NCI-H748 treated with DMSO at 0.1 percent for 48 hours (cell line): ENCODE results near the gene DDA1.
"Not testable (repeated sequence)": the region's sequence is repeated elsewhere in the genome, so short reads cannot be mapped to it uniquely, and the experiment has no call there.

ENCODE experiments used
- DNase-seq: peaks from one replicate; lab custom pipeline; 2025; lab: John Stamatoyannopoulos, UW

Gene DDA1

DNA sequence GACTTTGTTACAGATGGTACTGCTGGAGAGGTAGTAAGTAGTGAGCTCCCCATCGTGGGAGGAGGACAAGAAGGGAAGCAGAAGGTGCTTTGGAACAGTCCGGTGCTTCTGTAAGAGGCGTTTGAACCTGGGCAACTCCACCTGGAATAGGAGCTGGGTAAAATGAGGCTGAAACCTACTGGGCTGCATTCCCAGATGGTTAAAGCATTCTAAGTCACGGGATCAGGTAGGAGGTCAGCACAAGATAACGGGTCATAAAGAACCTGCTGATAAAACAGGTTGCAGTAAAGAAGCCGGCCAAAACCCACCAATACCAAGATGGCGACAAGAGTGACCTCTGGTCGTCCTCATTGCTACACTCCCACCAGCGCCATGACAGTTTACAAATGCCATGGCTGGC lies 22.6 kb upstream of the DDA1 start:
- no peak for DNase-seq

DNA sequence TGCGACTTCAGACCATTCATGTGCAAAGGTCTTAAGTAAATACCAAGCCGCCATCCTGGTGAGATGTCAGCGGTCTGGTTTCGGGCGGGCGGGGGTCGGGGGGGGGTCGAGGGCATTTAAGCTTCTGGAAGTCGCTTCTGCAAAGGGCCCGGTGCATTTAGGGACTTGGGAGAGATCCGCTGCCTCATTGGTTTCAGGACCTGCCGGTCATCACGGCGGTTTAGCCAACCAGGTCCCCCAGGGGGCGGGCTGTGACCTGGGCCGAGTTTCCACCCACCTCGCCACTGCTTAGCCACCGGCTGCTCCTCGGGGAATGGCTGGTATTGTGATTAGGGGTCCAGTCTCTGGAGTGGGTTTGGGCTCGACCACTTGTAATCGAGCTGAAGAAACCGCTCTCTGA lies 19.9 kb upstream of the DDA1 start:
- DNase-seq = no peak

DNA sequence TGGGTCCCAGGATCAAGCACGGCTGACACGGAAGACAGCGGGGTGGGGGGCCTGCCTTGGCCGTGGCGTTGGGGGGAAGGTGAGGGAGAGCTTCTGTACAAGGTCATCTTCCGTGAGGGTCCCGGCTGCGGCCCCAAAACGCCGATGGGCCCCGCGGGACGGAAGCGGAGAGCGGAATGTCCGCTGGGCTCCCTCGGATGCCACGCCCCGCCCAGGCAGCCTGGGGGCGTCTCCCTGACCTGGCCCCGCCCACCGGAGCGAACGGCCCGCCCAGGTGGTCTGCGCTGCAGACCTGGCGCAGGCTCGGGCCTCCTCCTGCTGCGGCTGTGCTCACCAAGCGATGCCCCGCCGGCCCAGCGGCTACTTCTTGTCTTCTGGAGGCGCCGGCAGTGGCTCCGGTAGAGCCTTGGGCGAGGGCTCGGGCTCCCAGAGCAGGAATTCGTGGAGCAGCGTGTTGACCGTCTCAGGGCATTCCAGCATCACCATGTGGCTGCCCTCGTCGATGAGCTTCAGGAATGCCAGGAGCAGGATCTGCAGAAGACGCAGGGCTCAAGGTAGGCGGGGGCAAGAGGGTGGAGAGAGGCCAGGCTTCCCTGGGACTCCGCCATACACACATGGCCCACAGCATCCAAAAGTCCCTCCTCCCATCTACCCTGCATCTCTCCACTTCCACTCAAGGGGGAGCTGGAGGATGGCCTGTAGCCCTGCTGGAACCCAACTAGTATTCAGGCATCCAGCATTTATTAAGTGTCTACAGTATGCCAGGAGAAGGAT lies 16.9 kb upstream of the DDA1 start:
- no peak for DNase-seq

DNA sequence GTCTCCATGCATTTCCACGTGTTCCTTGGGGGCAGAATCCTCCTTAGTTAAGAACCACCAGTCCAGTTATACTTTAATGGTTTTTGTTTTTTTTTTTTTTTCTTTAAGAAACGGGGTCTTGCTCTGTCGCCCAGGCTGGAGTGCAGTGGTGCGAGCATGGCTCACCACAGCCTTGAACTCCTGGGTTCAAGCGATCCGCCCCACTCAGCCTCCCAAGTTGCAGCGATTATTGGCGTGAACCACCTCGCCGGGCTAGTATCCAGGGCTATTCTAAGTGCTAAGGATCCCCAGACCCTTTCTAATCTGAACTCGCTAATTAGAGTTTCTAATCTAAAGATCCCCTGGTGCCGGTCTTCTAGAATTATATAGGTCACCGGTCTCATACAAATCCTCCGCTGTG lies 15.8 kb upstream of the DDA1 start:
- DNase-seq = no peak

DNA sequence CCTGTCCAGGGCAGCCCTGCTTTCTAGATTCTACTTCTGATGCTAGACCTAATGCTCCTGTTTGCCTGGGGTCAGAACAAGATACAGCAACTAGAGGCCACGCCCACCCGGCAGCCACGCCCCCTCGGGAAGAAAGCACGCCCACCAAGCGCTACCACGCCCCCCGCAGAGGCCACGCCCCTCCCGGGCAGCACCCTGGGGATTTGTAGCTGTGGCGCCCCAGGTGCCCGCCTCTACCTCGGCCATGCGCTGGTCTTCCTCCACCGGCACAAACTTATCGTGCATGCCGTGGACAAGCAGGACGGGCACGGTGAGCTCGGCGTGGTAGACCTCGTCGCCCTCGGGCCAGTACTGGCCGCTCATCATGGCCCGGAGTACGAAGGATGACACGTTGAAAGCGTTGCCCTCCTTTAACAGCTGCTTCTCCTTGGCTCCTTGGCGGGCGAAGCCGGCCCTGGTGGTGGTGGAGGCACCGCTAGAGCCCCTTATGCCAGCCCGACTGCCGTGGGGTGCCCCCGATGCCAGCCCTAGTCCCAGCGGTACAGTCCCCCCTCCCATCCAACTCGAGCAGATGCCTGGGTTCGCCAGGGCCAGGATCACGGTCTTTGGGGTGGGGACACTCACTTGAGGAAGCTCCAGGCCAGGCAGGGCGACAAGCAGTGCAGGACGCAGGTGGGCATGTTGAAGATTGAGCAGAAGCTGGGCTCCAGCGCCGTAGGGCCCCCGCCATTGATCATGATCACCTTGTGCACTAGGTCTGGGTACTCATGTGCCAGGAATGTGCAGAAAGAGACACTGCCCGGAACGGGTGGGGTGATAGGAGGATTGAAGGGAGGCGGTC lies 15.1 kb upstream of the DDA1 start:
- DNase-seq = no peak

DNA sequence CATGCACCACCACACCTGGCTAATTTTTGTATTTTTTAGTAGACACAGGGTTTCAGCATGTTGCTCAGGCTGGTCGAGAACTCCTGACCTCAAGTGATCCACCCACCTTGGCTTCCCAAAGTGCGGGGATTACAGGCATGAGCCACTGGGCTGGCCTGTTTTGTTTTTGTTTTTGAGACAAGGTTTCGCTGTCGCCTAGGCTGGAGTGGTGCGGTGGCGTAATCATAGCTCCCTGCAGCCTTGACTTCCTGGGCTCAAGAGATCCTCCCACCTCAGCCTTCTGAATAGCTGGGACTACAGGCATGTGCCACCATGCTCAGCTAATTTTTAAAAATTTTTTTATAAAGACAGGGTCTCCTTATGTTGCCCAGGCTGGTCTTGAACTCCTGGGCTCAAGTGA lies 13.8 kb upstream of the DDA1 start:
- not testable (repeated sequence) for DNase-seq

DNA sequence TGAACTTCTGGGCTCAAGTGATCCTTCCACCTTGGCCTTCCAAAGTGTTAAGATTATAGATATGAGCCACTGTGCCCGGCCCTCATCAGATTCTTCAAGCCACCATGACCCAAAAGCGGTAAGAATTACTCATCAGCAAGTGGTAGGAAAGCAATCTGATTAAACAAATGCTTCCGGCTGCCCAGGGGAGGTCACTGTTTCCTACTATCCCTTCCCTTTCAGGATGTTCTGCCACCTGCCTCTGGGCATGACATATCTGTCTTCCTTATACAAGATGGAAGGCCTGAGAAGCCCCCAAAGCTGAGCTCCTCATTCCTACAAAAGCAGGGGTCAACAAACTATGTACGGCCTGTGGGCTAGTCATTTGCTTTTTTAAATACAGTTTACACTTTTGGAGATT lies 13.1 kb upstream of the DDA1 start:
- DNase-seq = no peak

DNA sequence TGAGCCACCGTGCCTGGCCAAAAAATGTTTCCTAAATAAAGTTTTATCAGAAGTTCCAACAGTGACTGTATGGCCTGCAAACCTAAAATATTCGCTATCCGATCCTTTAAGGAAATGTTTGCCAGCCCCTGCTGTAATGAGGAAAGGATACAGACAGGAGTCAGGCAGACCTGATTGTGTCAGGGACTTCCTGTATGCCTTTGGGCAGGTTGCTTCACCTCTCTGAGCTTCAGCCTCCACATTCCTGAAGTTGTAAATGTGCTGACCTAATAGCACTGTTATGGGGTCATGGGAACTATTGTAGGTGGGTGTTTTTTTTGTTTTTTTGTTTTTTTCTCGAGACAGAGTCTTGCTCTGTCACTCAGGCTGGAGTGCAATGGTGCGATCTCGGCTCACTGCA lies 12.4 kb upstream of the DDA1 start:
- DNase-seq = no peak

DNA sequence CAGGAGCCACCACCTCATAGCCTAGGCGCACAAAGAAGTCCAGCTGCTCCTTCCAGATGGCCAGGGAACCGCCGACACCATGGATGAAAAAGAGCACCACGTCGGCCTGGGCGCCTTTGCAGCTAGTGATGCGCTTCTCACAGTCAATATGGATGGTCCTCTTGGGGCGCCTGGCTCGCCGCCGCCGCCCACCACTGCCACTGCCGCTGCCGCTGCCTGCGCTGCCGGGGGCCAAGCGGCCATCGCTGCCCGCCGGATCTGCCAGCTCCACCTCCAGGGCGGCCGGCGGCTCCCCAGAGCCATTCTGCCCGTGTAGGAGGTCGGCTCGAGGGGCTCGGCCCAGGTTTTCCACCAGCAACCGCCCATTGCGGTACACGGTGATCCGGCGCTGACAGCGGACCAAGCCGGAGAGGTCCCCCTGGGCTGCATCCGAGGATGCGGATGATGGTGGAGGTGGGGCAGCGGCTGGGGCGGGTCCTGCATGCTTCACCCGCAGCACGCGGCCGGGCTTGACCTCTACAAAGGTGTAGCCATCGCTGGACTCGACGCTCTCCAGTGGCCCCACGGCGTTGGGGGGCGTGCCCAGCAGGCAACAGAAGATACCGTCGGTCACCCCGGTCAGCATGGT lies 8.3 kb upstream of the DDA1 start:
- DNase-seq = no peak

DNA sequence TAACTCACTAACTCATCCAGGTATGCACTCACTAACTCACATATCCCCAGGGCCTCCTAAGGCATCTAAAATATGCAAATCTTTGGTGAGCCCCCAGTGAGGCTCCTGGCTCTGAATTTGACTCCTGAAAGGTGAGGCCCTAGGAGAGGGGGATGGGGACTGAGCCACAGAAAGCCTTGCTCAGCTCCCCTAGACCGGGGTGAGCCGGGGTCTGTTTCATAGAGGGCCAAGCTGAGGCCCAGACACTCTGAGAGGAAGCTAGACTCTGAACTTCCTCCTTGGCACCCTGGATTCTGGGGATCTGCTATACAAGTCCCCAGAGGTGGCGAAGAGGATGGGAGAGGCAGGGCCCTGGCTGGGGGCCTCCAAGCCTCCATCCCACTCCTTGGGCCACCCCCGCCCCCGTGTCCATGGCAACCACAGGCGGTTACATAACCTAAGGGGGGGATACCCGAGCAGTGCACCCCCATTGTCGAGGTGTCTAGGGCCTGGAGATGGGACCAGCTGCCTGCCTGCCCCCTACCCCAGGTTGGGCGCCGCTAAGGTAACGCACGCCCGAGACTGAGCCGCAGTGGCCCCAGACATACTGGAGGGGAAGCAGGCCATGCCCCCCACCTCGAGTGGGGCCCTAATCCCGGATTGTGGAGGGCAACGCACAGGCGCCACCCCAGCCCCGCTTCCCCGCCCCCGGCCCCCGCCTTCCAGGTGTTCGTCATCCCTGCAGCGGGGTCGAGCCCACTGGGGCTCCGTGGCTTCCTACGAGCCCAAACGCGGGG lies 6.8 kb upstream of the DDA1 start:
- no peak for DNase-seq

DNA sequence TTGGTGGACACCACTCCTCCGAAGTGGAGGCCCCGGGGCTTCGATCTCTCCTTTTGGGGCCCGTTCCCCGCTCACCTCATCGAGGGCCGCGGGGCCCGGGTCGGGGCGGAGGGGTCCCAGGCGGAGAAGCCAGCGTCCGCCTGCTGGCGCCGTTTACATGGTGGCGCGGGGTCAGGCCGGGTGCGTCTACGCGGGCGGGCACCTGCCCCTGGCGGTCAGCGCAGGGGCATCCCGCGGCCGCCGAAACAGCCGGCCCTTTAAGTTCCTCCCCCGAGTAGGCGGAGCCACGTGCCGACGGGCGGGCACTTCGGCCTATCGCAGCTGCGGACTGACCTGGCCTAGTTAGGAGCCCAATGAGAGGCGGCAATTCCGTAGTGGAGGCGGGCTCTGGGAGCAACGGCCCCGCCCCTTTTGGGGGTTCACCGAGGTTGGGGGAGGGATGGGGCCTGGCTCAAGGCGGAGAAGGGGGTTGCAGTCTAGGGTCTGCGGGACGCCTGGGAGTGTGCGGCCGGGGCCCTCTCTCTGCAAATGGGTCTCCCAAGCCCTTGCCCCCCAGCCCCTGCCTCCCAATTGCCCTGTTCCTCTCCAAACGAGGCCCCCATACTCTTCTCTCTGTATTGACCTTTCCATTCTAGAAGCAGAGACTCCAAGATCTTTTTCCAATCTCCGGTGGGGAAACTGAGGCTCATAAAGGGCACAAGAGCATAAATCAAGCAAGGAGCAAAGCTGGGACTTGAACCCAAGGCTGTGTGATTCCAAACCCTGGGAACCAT lies 6.0 kb upstream of the DDA1 start, which contains the start of gene ABHD8:
Gene ABHD8 (minus strand): TSS at position 259 of the 773 bp plus-strand sequence. CDS start 1,809 bp downstream, outside the sequence.
- DNase-seq = peak; percentile 74

DNA sequence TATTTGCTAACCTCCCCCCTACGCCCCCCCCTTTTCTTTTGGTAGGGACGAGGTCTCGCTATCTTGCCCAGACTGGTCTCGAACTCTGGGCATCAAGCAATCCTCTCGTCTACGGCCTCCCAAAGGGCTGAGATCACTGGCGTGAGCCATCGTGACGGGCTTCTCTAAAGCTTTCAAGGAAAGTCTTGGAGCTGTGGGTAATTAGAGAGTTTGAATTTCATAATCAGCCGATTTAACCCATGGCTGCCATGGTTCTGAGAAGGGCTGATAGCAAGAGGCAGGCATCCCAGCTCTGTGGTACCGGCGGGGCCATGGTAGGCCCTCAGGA lies 5.5 kb upstream of the DDA1 start:
- no peak for DNase-seq

DNA sequence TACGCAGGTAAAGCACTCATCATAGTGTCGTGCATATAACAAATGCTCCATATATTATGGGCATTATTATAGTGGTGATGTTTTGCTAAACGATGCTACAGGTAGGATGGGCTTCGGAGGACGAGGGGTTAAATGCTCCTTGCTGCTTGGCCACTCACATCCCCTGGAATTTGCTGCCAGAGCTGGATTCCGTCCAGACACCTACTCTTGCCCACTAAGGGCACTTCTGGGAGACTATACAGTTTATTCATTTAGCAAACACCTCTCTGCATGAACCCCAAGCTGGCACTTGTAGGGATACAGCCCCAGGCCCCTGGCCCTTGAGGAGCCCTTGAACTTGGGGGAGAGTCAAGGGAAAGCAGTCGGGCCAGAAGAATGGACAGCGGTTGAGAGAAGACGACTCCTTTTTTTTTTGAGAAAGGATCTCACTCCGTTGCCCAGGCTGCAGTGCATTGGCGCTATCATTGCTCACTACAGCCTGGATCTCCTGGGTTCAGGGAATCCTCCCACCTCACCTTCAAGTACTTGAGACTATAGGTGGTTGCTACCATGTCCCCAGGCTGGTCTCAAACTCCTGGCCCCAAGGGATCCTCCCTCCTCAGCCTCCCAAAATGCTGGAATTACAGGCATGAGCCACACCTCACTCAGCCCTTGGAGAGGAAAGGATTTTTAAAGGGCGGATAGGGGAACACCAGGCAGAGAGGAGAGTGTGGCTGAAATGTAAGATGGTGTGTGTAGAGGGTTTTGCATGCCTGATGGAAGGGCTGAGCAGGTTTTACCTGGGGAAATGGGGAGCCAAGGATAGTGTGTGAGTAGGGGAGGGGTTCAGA lies 4.8 kb upstream of the DDA1 start:
- DNase-seq = no peak

DNA sequence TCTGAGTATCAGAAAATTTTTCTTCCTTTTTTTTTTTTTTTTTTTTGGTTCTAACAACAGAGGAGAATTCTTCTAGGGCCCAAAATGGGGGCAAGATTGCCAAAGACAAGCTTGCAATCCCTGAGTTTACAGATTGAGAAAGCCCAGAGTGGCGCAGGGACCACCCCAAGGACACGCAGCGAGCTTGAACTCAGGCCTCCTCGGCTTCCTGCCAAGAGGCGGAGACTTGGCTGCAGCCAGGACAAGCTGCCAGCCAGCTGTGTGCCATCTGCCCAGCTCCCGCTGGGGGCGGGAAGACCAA lies 4.2 kb upstream of the DDA1 start:
- DNase-seq = no peak

DNA sequence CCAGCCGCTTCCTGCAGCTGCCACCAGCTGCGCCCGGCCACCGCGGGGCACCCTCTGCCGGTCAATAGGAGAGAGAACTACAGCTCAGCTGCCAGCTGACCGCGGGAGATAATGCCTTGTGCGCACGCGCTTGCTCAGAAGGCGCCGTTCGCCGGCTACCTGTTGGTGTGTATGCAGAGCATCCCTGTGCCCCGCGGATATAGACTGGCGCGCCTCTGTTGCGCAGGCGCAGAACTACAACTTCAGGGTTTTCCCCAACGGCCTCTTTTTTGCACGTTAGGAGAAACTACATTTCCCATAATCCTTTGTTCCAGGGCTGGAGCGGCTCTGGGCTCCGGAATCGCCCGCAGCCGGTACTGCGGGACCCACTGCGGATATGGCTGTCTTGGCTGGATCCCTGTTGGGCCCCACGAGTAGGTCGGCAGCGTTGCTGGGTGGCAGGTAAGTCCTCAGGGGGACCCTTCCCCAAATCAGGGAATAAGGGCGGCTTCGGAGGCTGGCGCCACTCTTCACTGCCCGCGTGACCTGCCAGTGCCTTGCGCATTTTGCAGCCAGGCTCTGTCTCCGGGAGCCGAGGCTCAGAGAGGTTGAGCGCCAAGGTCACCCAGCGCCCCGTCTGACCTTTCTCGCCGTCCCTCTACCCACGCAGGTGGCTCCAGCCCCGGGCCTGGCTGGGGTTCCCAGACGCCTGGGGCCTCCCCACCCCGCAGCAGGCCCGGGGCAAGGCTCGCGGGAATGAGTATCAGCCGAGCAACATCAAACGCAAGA lies 3.7 kb upstream of the DDA1 start, which contains the start of gene MRPL34:
Gene MRPL34 (plus strand): TSS at position 356 of the 768 bp plus-strand sequence. CDS start 21 bp downstream, at position 377.
- peak; percentile 97 for DNase-seq

DNA sequence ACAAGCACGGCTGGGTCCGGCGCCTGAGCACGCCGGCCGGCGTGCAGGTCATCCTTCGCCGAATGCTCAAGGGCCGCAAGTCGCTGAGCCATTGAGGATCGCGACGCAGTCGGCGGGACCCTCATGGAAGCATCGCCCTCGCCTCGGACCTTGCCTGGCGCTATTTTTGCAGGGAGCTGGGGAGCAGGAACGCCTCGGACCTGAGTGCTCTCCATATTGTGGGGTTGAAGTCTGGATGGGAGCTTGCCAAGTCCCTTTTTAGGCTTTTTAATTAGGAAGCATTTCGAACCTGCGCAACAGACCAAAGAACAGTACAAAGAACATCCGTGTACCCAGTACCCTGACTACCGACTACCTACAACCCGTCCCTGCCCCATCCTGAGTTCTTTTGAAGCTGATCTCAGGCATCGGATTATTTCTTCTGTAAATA lies 3.1 kb upstream of the DDA1 start:
- DNase-seq = no peak

DNA sequence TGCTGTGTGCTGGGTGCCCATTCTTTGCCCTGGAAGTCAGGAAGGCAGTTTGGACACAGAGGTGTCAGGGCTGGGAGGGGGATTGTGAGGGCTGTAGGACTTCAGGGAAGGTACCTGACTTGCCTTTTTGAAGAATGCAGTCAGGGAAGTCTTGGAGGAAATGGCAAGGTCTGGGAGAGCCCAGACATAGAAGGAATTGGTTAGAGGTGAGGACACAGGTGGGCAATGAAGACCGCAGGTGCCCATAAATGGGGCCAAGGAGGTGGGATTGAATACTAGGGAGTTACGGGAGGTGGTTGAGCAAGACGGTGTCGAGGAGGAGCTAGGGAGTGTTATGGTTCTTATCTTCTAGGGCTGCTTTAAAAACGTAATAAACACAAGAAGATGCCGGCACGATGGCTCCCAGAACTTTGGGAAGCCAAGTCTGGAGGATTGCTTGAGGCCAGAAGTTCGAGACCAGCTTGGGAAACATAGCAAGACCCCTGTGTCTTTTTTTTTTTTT lies 1.4 kb upstream of the DDA1 start:
- DNase-seq = no peak

DNA sequence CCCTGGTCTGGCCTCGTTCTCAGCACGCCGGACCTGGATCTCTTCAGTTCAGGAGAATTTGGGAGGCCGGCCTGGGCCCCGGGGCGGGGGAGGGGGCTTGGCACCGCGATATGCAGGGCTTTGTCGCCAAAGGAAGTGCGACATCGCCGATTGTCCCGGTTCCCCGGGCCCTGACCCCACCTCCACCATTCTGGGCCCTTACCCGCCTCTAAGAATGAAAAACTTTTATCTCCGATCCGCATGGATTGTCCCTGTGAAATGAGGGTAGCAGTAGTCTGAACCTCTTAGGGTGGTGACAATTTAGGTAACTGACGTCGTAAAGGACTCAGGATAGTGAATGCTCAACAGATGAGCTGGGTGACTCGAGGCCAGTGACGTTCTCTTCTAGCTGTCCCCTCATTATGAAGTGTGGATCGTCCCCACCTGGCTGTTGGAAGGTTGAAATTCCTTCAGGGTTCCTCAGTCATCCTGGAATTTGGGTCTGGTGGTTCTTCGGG lies 650 bp downstream of the DDA1 start:
- DNase-seq = no peak

DNA sequence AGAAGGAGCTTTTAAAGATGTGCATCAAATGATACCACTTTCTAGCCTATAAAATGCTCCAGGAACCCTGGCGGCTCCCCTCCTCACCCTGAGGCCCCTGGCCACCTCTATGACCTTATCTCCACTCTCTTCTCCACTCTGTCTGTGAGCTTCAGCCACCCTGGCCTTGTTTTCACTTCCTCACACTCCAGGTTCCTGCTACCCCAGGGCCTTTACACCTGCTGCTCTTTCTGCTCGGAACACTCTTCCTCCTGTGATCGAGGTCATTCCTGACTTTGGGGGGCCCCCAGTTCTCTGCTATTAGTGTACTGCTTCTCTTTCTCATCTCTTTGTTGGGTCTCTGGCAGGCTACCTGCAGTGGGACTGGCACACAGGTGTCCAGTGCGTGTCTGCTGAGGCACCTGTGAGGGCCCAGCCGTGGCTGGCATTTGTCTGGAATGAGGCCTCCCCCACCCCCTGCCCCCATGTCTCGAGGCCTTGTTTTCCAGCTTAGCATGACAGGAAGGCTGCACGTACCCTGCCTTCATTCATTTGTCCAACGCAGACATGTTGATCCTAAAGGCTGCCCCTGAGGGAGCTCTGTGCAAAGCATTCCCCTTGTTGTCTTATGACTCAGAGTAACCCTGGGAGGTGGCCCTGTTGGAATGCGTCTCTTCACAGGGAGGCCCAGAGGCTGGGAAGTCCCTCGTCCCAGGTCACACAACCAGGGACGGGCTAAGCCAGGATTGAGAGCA lies 2.3 kb downstream of the DDA1 start:
- no peak for DNase-seq
